HG03354 (cell line): ENCODE results near the gene AP2B1.

Source experiments
- ATAC-seq: cut with Tn5 transposase; IDR thresholded peaks from one replicate; pipeline ENCODE4 v1.9.1; 2021; ENCODE audit warnings: mild to moderate bottlenecking; ENCODE audit not compliant: unreplicated experiment, poor library complexity, severe bottlenecking

The AP2B1 gene

GRCh38 chr17:35723735-35724134 lies 136.6 kb downstream of the AP2B1 start:
- ATAC-seq = no peak

- no peak for ATAC-seq
Measured at GRCh38 chr17:35725058-35725457, 137.9 kb downstream of the AP2B1 start.

GRCh38 chr17:35725802-35726126 lies 138.6 kb downstream of the AP2B1 start:
- no peak for ATAC-seq

- ATAC-seq = no peak
Measured at GRCh38 chr17:35726127-35726952, 139.2 kb downstream of the AP2B1 start.

- no peak for ATAC-seq
Measured at GRCh38 chr17:35726953-35727460, 139.9 kb downstream of the AP2B1 start.

- ATAC-seq = no peak
Measured at GRCh38 chr17:35727635-35728034, 140.5 kb downstream of the AP2B1 start.

GRCh38 chr17:35728551-35728950 lies 141.4 kb downstream of the AP2B1 start:
- ATAC-seq = no peak

GRCh38 chr17:35729405-35729833 lies 142.3 kb downstream of the AP2B1 start:
- ATAC-seq = no peak

GRCh38 chr17:35730400-35731005 lies 143.4 kb downstream of the AP2B1 start:
- ATAC-seq = no peak

- ATAC-seq = no peak
Measured at GRCh38 chr17:35731239-35731916, 144.3 kb downstream of the AP2B1 start, which contains the start of gene RASL10B. RASL10B (plus strand) TSS chr17:35731639; CDS start chr17:35735185, 3,546 bp downstream.

GRCh38 chr17:35731917-35732805 lies 145.0 kb downstream of the AP2B1 start:
- ATAC-seq = no peak

GRCh38 chr17:35732806-35733136 lies 145.6 kb downstream of the AP2B1 start:
- ATAC-seq = no peak

- no peak for ATAC-seq
Measured at GRCh38 chr17:35733366-35733765, 146.2 kb downstream of the AP2B1 start.

GRCh38 chr17:35734396-35734795 lies 147.3 kb downstream of the AP2B1 start:
- no peak for ATAC-seq

GRCh38 chr17:35735036-35735805 lies 148.1 kb downstream of the AP2B1 start:
- ATAC-seq = no peak

- ATAC-seq = no peak
Measured at GRCh38 chr17:35736236-35736635, 149.1 kb downstream of the AP2B1 start.

GRCh38 chr17:35738519-35739133 lies 151.5 kb downstream of the AP2B1 start:
- ATAC-seq = no peak

GRCh38 chr17:35740216-35740615 lies 153.1 kb downstream of the AP2B1 start:
- ATAC-seq = no peak
